Trophoblast cell (in vitro differentiated cells and primary cell): ENCODE data around the gene HOXD10.

Experiments
- DNase-seq, 2 donors: peaks; one replicate each; pipeline ENCODE4 v3.0.0-alpha.2; 2016
- H2AFZ ChIP-seq: 2 replicates; pipeline ENCODE4 v1.6.1; 2013; ENCODE audit warnings: low read length, moderate library complexity, mild to moderate bottlenecking; ENCODE audit not compliant: insufficient read depth, poor library complexity
- H2AK5ac ChIP-seq: 2 replicates; pipeline ENCODE4 v1.6.1; 2013; ENCODE audit warnings: mild to moderate bottlenecking, low read length
- H2BK120ac ChIP-seq: 2 replicates; pipeline ENCODE4 v1.6.1; 2013; ENCODE audit warnings: low read length, mild to moderate bottlenecking, moderate library complexity; ENCODE audit not compliant: insufficient read depth, poor library complexity
- H2BK12ac ChIP-seq: 2 replicates; pipeline ENCODE4 v1.6.1; 2013; ENCODE audit warnings: mild to moderate bottlenecking, low read length, moderate library complexity
- H2BK5ac ChIP-seq: 2 replicates; pipeline ENCODE4 v1.6.1; 2013; ENCODE audit warnings: low read length, low read depth, moderate library complexity, mild to moderate bottlenecking; ENCODE audit not compliant: poor library complexity
- H3K14ac ChIP-seq: 2 replicates; pipeline ENCODE4 v1.6.1; 2013; ENCODE audit warnings: mild to moderate bottlenecking, low read length
- H3K18ac ChIP-seq: 2 replicates; pipeline ENCODE4 v1.6.1; 2013; ENCODE audit warnings: mild to moderate bottlenecking, low read length
- H3K23ac ChIP-seq: 2 replicates; pipeline ENCODE4 v1.6.1; 2013; ENCODE audit warnings: low read length
- H3K27ac ChIP-seq: 2 replicates; pipeline ENCODE4 v1.5.1; 2013; ENCODE audit warnings: low read depth, mild to moderate bottlenecking, inconsistent platforms, low read length, moderate library complexity
- H3K27me3 ChIP-seq: 2 replicates; pipeline ENCODE4 v1.6.1; 2013; ENCODE audit warnings: inconsistent platforms, mild to moderate bottlenecking, low read length, moderate library complexity; ENCODE audit not compliant: insufficient read depth
- H3K36me3 ChIP-seq, 2 experiments: 1 replicate in 1 of 2; 2 replicates in 1 of 2; pipeline ENCODE4 v1.6.1; 2013; ENCODE audit warnings: low read length in 2 of 2, mild to moderate bottlenecking in 2 of 2, moderate library complexity in 1 of 2; ENCODE audit not compliant: insufficient read depth in 2 of 2, control insufficient read depth in 1 of 2
- H3K4ac ChIP-seq: 2 replicates; pipeline ENCODE4 v1.6.1; 2013; ENCODE audit warnings: low read depth, mild to moderate bottlenecking, low read length, moderate library complexity
- H3K4me1 ChIP-seq, 2 experiments: 1 replicate in 1 of 2; 2 replicates in 1 of 2; pipeline ENCODE4 v1.6.1; 2013; ENCODE audit warnings: low read length in 2 of 2, mild to moderate bottlenecking in 2 of 2, moderate library complexity in 1 of 2; ENCODE audit not compliant: insufficient read depth in 2 of 2, control insufficient read depth in 1 of 2
- H3K4me2 ChIP-seq: 2 replicates; pipeline ENCODE4 v1.6.1; 2013; ENCODE audit warnings: inconsistent platforms, mild to moderate bottlenecking, low read length, moderate library complexity
- H3K4me3 ChIP-seq: 2 replicates; pipeline ENCODE4 v1.5.1; 2013; ENCODE audit warnings: mild to moderate bottlenecking, low read depth, low read length, inconsistent platforms
- H3K79me1 ChIP-seq: one replicate; pipeline ENCODE4 v1.6.1; 2013; ENCODE audit warnings: low read length
- H3K79me2 ChIP-seq: 2 replicates; pipeline ENCODE4 v1.6.1; 2013; ENCODE audit warnings: low read length, mild to moderate bottlenecking; ENCODE audit not compliant: control insufficient read depth, insufficient read depth, poor library complexity
- H3K9ac ChIP-seq: 2 replicates; pipeline ENCODE4 v1.6.1; 2013; ENCODE audit warnings: mild to moderate bottlenecking, low read length
- H3K9me3 ChIP-seq: 2 replicates; pipeline ENCODE4 v1.6.1; 2013; ENCODE audit warnings: low read depth, mild to moderate bottlenecking, control low read depth, inconsistent platforms, low read length; ENCODE audit not compliant: insufficient read depth
- H4K12ac ChIP-seq: 2 replicates; pipeline ENCODE4 v1.6.1; 2013; ENCODE audit warnings: low read depth, mild to moderate bottlenecking, low read length, moderate library complexity
- H4K8ac ChIP-seq: 2 replicates; pipeline ENCODE4 v1.6.1; 2013; ENCODE audit warnings: low read depth, mild to moderate bottlenecking, low read length, moderate library complexity
- H4K91ac ChIP-seq: one replicate; pipeline ENCODE4 v1.6.1; 2013; ENCODE audit warnings: low read depth, mild to moderate bottlenecking, low read length, moderate library complexity
- WGBS: extraction: QIAGEN DNeasy Blood & Tissue Kit; methylation state at CpG from one replicate; pipeline ENCODE4 v1.1.7; 2013; ENCODE audit warnings: missing lambda C conversion rate; ENCODE audit not compliant: insufficient read length, insufficient coverage; ENCODE audit errors: extremely low coverage; 5-methylcytosine and 5-hydroxymethylcytosine counted together

Gene HOXD10

GRCh38 chr2:176140513-176141317 lies 24.1 kb downstream of the HOXD10 start:
- H3K9me3 ChIP-seq, result peaks cover 7% of the 10 kb centered on the region
- H3K4me2 ChIP-seq, result peak overlapping the region; percentile 75
- peak overlapping the region; percentile 18 for H3K14ac ChIP-seq
- H3K4me1 ChIP-seq, result peaks cover 5 to 6% of the 10 kb centered on the region in 2 experiments
- H2BK120ac ChIP-seq, result no peak overlapping the region
- peaks cover 2% of the 10 kb centered on the region for H3K79me1 ChIP-seq
- H2BK12ac ChIP-seq, result no peak overlapping the region
- no CpG with 5 or more reads among the region's 48 CpGs for WGBS
- peak overlapping the region; percentile 15 for H4K91ac ChIP-seq
- peaks cover 52% of the 10 kb centered on the region for H3K27me3 ChIP-seq
- peak; percentile 51 to 79 for DNase-seq
- H3K79me2 ChIP-seq, result no peaks in the 10 kb centered on the region
- no peak overlapping the region for H2AK5ac ChIP-seq
- peak overlapping the region; percentile 65 for H2AFZ ChIP-seq
- H3K23ac ChIP-seq, result no peak overlapping the region
- no peaks in the 10 kb centered on the region for H3K36me3 ChIP-seq
- H4K12ac ChIP-seq, result peak overlapping the region; percentile 65
- H3K4me3 ChIP-seq, result peak overlapping the region; percentile 53
- peak overlapping the region; percentile 16 for H3K18ac ChIP-seq
- no peak overlapping the region for H3K9ac ChIP-seq
- H4K8ac ChIP-seq, result peak overlapping the region; percentile 25
- H3K27ac ChIP-seq, result no peak overlapping the region
- no peak overlapping the region for H2BK5ac ChIP-seq
- H3K4ac ChIP-seq, result no peak overlapping the region

- Histone ChIP-seq H3K79me2 (no peaks in the 10 kb centered on the region), H2BK12ac (no peak overlapping the region), H2AFZ (no peak overlapping the region), H3K36me3 (no peaks in the 10 kb centered on the region), H3K4me3 (no peak overlapping the region), H3K79me1 (peaks cover 2% of the 10 kb centered on the region), H3K14ac (no peak overlapping the region), H3K27me3 (peaks cover 52% of the 10 kb centered on the region), H3K4ac (no peak overlapping the region), H3K23ac (no peak overlapping the region), H3K9ac (no peak overlapping the region), H2BK5ac (no peak overlapping the region), H2BK120ac (no peak overlapping the region), H3K18ac (no peak overlapping the region), H3K4me1 (peaks cover 0 to 6% of the 10 kb centered on the region in 2 experiments), H3K4me2 (no peak overlapping the region), H4K91ac (no peak overlapping the region), H3K9me3 (peaks cover 3% of the 10 kb centered on the region), H4K12ac (no peak overlapping the region), H2AK5ac (no peak overlapping the region), H3K27ac (no peak overlapping the region), H4K8ac (no peak overlapping the region)
- no CpG with 5 or more reads among the region's 2 CpGs for WGBS
- DNase-seq, result no peak
Observed at GRCh38 chr2:176142281-176142680, 25.7 kb downstream of the HOXD10 start.

- H3K18ac ChIP-seq, result no peak overlapping the region
- peaks cover 0 to 4% of the 10 kb centered on the region in 2 experiments for H3K4me1 ChIP-seq
- H2BK12ac ChIP-seq, result no peak overlapping the region
- no peak overlapping the region for H2BK120ac ChIP-seq
- H3K36me3 ChIP-seq, result no peaks in the 10 kb centered on the region
- no peak overlapping the region for H2BK5ac ChIP-seq
- no peak overlapping the region for H3K27ac ChIP-seq
- no peak overlapping the region for H2AK5ac ChIP-seq
- no peak overlapping the region for H4K8ac ChIP-seq
- H3K9ac ChIP-seq, result no peak overlapping the region
- H3K79me1 ChIP-seq, result peaks cover 2% of the 10 kb centered on the region
- no peak overlapping the region for H3K14ac ChIP-seq
- no peak overlapping the region for H3K4me3 ChIP-seq
- peak overlapping the region; percentile 7 for H3K23ac ChIP-seq
- H3K4ac ChIP-seq, result no peak overlapping the region
- peaks cover 7% of the 10 kb centered on the region for H3K9me3 ChIP-seq
- no peak overlapping the region for H4K91ac ChIP-seq
- no peak overlapping the region for H3K4me2 ChIP-seq
- no CpG with 5 or more reads among the region's 4 CpGs for WGBS
- no peak overlapping the region for H4K12ac ChIP-seq
- no peak for DNase-seq
- peaks cover 67% of the 10 kb centered on the region for H3K27me3 ChIP-seq
- no peak overlapping the region for H2AFZ ChIP-seq
- H3K79me2 ChIP-seq, result no peaks in the 10 kb centered on the region
Observed at GRCh38 chr2:176145085-176145969, 28.7 kb downstream of the HOXD10 start.

- Histone ChIP-seq H3K4ac (no peak overlapping the region), H3K79me1 (no peaks in the 10 kb centered on the region), H2BK120ac (no peak overlapping the region), H3K79me2 (no peaks in the 10 kb centered on the region), H3K27ac (no peak overlapping the region), H3K36me3 (no peaks in the 10 kb centered on the region), H3K9me3 (peaks cover 9% of the 10 kb centered on the region), H3K4me3 (no peak overlapping the region), H3K18ac (no peak overlapping the region), H4K8ac (no peak overlapping the region), H2BK5ac (no peak overlapping the region), H3K9ac (no peak overlapping the region), H3K4me2 (no peak overlapping the region), H4K91ac (no peak overlapping the region), H2AK5ac (no peak overlapping the region), H3K14ac (no peak overlapping the region), H4K12ac (no peak overlapping the region), H3K27me3 (peaks cover 73% of the 10 kb centered on the region), H2AFZ (no peak overlapping the region), H3K4me1 (no peaks in the 10 kb centered on the region), H3K23ac (no peak overlapping the region), H2BK12ac (no peak overlapping the region)
- no CpG with 5 or more reads among the region's 6 CpGs for WGBS
- no peak for DNase-seq
Observed at GRCh38 chr2:176146101-176146500, 29.5 kb downstream of the HOXD10 start.
